NCI-H187 (cell line): ENCODE data around the gene CCDC170.

Experiments used
- DNase-seq, 2 experiments: peaks; one replicate each; lab custom pipeline; 2025; lab: John Stamatoyannopoulos, UW

Gene CCDC170

DNA sequence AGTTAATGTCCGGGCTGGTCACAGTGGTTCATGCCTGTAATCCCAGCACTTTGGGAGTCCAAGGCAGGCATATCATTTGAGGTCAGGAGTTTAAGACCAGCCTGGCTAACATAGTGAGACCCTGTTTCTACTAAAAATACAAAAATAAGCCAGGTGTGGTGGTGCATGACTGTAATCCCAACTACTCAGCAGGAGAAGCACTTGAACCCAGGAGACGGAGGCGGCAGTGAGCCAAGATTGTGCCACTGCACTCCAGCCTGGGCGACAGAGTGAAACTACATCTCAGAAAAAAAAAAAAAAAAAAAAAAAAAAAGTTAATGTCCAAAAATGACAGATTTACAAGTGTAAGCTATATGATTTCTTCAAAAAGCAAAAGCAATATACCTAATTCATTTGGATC is 124.9 kb downstream of the CCDC170 start:
- no peak for DNase-seq

DNA sequence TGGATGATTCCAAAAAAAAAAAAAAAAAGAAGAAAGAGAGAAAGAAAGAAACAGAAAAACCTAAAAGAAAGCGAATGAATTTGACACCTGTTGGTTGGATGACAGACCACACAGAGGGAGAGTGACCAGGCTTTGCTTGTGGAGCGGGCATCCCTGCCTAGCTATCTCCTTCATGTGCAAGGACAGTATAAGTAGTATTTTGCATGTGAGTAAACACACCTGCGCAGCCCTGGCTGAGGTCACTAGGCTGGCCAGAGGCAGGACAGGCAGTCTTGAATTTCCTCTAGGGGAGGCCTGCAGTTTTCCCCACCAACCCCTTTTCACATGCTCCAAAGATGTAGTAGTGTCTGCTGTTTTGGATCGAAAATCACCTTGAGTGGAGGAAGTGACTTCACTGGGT is 126.4 kb downstream of the CCDC170 start:
- no peak for DNase-seq

DNA sequence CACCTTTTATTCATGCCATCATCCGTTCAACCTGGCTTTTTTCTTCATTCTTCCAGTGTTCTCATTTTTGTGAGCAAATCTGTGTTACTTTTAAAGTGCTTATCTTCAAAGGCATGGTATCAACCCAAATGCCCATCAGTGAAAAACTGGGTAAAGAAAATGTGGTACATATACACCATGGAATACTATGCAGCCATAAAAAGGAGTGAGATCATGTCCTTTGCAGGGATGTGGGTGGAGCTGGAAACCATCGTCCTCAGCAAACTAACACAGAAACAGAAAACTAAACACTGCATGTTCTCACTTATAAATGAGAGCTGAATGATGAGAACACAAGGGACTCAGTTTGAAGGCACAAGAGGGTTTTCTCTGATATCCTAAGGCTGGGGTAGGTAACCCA is 130.3 kb downstream of the CCDC170 start:
- no peak for DNase-seq

DNA sequence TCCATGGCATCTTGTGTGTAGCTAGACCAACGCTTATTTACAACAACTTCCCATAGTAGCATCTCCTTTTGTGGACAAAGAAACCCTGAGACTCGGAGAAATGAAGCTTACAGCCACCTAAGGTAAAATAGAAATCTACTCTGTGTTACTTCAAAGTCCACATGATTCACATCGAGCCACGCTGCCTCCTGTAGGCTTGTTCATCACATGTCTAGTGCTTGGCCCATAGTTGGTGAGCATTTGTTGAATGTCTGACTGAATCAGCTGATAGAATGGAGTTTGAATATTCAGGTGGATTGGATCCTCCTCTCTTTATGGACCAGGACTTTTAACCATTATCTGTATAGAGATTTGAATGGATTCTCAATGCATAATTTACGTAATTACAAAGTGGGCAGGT is 130.7 kb downstream of the CCDC170 start:
- DNase-seq = no peak

DNA sequence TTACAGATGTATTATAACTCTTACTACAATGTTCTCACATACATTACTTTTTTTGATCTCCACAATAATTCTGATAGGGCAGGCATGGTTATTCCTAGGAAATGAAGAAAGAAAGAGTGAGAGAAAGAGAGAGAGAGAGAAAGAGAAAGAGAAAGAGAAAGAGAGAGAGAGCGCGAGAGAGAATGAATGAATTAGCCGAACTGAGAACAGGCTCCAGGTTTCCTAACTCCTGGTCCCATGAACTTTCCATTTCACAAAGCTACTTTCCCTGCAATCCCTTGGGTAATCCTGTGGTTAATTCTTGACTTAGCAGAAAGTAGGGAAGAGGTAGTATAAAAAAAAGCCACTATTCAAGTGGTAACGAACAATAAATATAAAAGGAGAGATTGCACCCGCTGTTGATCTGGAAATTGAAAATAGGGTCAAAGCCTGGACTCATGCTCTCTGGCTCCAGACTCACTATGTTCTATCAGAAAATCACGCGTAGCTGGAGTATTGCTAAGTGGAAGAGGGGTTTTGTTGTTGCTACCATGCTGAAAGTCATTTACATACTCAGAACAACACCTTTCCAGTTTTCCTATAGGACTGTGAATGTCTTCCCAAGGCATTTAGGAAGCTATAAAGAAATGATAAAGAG is 131.2 kb downstream of the CCDC170 start:
- DNase-seq = no peak

DNA sequence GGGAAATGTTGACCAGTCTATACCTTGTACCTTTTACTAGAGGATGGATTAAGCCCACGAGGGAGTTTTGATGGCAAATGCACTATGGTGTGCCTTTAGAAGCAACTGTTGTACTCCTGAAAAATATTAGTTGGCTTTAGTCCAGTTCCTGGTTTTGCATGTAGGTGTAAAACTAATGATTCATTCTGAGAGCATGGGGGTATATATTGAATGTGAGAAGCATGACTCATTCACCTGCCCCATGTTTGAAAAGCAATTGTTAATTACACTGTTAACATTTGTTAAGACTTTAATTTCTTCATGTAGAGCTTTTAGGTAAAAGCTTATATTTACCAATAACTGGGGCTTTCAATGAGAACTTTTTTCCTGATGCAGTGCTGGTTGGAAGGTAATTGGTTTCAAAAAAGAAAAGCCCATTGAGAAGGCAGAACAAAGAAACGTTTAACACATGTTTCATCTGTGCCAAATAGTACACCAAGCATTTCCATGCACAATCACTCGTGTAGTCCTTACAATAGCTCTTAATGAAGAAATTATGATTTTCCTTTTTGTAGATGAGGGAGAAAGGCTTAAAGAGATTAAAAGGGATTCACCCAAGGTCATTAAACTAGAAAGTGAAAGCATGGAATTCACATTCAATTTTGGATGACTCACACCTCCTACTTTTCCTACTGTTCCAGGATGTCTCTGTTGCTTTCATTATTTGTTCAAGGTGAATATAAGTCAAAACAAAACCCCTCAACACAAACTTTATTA is 134.1 kb downstream of the CCDC170 start:
- no peak for DNase-seq

DNA sequence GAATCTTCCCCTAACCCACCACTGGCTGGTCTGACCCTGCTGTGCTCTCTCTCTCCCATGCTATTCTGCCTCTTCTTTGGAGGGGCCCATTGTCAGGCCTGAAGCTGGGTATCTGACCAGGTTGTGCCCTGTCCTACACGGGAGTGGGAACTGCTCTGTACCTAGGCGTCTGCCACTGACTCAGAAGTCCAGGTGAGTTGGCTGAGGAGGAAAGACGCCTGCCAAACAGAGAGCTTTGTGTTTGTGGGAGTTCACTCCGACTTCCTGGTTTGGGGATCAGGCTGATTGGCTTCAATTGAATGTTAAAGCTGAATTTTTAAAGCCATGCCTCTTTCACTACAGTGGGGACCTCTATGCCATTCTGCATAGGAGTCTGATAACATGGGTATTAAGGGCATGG is 136.0 kb downstream of the CCDC170 start:
- DNase-seq = no peak

DNA sequence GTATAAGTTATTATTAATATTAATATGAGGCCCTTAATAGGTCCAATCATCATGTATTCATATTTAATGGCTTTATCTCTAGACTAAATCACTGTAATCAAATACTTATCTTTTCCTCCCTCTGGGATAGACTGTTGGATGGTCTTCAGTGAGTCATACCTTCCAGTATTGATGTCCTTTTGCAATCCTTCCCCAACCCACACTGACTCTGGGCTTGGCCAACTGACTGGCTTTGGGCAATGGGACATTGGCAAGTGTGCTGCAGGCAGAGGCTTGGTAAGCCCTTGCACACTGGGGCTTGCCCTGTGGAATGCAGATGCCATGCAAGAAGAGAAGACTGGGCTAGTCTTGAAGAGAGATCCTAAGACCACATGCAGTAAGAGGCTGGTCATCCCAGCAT is 136.6 kb downstream of the CCDC170 start:
- no peak for DNase-seq

DNA sequence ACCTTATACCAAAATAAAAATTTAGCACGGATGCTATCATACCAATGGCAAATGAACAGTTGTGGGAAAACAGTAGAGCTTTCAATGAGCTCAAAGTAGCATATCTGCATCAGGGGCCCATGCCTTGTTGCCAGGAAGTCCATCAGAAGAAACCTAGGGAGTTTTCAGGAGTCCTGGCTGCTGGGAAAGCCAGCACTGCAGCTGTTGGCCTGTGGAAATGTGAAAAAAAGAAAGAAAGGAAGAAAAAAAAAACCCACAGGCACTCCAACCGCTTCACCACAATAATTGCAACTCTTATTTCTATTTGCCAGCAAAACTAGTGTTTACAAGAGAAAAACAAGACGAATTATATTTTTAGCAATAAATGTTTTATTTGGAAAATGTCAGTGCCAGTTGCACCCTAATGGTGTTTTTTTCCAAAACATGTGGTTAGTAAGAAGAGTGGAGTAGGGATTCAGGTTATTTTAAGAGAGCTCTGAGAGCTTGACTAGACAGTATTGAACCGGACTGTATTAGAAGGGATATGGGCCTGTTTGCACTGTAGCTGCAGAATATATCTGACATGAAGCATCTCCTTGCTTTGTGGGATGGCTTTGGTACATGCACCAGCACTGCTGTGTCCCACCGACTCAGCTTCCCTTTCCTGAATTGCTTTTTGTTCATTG is 137.3 kb downstream of the CCDC170 start:
- no peak for DNase-seq

DNA sequence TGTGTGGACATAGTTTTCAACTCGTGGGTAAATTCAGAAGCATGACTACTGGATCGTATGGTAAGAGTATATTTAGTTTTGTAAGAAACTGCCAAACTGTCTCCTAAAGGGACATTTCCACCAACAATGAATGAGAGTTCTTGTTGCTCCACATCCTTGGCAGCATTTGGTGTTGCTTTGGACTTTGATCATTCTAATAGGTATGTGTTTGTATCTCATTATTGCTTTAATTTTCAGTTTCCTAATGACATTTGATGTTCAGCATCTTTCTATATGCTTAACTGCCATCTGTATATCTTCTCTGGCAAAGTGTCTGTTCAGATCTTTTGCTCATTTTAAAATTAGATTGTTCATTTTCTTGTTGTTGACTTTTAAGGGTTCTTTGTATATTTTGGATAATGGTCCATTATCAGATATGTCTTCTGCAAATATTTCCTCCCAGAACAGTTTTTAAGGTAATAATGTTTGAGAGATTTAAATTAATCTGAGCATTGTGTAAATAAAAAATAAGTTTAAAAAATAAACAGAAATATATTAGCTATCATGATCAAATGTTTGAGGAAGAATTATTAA is 138.7 kb downstream of the CCDC170 start:
- no peak for DNase-seq

DNA sequence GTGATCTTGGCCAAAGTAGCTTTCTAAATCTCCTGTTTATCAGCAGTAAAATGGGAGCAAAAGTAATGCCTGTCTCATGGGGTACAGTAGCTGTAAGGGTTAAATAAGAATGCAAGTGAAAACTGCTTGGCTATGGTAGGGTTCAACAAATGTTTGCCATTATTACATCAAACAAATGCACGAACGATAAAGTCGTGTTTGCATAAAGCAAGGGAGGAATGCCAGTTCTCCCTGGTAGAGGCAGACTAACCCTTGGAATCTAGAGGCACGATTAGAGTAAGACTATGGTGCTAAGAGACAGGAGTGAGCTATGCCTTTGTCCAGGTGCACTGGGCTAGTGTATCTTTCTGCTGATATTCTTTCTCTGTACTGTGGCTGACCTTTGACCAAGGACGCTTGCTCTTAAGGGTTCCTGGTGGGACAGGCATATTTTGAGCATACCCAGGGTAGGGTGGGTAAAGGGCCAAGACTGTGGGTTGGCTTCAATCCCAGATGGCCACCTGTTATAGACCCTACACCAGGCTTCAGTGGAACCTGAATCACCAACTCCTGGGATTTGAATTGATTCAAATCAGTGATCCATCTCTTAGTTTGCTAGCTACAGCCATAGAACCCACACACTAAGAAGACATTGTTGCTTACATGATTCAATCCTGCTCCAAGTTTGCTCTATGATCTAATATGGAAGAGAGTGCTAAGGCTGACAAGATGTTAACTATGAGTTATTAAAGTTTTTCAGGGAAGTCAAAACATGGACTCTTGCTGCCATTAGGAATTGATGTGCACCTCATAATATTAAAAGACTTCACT is 139.9 kb downstream of the CCDC170 start:
- DNase-seq = no peak

DNA sequence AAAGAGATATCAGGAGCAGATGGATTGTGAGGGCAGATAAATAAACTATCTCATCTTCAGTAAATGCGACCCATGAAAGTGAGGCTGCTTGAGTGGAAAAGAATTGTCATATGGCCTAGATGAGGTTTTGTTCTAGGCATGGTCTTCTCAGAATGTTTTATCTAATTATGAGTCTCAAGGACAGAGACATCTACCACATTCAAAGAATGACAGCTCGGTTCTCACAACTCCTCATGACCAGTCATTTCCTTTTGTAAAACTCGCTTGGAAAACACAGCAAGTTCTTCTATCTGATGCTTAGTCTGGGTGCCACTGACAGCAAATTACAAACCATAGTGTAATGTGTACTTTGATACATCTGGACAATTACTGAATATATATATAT is 140.5 kb downstream of the CCDC170 start:
- no peak for DNase-seq

DNA sequence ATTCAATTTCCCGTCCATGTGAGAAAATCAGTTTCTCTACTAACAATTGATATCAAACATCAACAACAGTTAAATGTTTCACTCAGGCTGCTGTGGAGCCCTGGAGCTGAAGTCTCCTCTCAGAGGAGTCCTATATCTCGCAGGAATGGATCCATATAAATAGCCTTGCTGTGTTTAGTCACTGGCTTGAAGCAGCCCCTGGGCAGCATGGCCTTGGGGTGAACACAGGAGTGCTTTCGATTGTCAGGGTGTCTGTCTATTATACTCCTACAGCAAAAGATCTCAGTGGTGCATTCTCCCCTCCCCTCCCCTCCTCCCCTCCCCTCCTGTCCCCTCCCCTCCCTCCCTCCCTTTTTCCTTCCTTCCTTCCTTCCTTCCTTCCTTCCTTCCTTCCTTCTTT is 141.9 kb downstream of the CCDC170 start:
- no peak for DNase-seq

DNA sequence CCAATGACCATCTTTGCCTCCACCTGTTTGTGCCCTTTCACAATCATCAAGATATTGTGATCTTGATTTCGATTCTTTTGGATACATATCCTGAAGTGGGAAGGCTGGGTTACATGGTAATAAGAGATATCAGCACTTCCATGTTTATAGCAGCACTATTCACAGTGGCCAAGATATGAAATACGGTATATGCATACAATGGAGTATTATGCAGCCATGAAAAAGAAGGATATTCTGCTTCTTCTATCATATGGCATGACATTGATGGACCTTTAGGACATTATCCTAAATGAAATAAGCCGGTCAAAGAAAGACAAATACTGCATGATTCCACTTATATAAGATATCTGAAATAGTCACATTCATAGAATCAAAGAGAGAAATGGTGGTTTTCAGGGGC is 144.0 kb downstream of the CCDC170 start:
- DNase-seq = no peak

DNA sequence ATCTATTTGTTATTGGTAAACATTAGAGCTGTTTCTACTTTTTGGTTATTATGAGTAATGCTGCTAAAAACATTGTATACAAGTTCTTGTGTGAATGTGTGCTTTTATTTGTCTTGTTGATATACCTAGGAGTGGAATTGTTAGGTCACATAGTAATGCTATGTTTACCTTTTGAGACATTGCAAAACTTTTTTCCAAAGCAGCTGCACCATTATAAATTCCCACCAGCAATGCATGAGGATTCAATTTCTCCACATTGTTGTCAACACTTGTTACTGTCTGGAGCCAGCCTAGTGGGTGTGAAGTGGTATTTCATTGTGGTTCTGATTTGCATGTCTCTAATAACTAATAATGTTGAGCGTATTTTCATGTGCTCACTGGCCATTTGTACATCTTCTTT is 145.9 kb downstream of the CCDC170 start:
- no peak for DNase-seq

DNA sequence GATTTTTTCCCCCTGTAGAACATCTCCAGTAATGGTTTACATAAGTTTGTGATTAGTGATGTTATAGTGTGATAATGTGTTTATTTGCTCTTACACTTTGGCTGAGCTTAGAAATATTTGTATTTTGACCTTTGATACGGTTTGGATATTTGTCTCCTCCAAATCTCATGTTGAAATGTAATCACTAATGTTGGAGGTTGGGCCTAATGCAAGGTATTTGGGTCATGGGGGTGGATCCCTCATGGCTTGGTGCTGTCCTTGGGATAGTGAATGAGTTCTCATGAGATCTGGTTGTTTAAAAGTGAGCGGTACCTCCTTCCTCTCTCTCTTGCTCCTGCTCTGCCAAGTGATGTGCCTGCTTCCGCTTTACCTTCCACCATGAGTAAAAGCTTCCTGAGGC is 147.2 kb downstream of the CCDC170 start:
- no peak for DNase-seq

DNA sequence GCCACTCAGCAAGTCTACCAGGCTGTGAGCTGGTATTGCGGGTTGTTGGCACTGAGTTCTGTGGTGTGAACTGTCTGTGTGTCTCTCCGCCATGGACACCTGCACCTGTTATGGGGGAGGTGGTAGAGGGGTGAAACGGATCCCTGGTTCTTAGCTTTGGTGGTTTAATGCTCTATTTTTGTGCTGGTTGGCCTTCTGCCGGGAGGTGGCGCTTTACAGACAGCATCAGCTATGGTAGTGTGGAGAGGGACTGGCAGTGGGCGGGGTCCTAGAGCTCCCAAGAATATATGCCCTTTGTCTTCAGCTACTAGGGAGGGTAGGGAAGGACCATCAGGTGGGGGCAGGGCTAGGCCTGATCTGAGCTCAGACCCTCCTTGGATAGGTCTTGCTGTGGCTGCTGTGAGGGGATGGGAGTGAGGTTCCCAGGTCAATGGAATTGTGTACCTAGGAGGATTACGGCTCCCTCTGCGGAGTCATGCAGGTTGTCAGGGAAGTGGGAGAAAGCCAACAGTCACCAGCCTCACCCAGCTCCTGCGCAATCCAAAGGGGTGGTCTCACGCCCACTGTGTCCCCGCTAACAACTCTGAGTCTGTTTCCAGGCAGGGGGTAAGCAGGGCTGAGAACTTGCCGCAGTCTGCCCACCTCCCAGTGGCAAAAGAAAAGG is 154.3 kb downstream of the CCDC170 start:
- DNase-seq = no peak

DNA sequence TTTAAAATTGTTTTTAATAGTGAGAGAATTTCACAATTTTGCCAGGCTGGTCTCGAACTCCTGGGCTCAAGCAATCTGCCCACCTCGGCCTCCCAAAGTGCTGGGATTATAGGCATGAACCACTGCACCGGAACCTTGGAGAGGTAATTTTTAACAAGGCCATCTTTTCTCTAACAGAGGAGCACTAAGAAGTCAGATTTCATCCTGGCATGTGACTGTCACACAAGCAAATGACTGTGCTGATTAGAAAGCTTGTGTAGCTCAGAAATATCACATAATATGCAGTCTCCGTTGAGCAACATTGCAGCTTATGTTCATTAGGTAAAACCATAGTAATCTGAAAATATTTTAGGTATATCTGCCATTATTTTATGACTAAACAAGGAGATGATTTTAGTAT is 156.0 kb downstream of the CCDC170 start:
- DNase-seq = no peak

DNA sequence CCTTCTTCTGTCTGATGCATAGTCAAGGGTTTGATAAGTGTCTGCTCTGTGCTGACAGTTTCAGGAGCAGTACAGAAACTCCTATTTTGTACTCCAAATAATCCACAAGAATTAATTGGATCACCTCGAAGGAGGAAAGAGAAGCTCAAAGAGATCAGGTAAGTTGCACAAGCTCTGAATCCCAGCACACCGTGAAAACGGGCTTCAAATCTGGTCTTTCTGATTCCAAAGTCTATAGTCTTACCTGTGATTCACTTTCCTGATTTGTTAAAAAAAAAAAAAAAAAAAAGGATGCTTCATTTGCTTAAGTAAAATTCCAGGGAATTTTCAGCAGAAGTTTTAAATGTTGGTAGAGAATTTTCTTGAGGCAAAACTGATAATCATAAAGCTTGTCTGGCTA is 157.8 kb downstream of the CCDC170 start:
- DNase-seq = no peak

DNA sequence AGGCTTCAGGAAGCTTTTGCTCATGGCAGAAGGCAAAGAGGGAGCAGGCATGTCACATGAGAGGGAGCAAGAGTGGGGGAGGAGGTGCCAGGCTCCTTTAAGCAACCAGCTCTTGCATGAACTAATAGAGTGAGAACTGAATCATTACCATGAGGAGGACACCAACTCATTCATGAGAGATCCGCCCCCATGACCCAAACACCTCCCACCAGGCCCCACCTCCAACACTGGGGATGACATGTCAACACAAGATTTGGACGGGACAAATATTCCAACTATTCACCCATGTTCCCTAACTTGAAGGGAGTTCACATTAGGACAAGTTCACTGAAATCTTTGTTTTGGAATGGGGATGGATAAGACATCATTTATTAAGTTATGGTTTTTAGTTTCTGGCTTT is 158.5 kb downstream of the CCDC170 start:
- no peak for DNase-seq

DNA sequence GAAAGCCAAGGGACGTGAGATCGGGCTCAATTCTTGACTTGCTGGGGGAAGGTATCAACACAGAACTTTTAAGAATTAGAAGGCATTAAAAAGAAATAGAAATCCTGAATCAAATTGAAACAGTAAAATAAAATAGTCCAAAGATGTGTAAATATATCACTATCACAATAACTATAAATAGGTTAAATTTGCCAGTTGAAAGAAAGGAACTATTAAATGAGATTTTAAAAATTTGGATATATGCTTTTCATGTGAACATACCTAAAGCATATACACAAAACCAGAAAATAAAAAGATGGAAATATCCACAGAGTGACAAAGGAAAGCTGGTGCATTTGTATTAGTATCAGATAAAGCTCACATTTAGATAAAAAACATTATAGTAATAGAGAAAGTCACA is 161.3 kb downstream of the CCDC170 start:
- DNase-seq = no peak

DNA sequence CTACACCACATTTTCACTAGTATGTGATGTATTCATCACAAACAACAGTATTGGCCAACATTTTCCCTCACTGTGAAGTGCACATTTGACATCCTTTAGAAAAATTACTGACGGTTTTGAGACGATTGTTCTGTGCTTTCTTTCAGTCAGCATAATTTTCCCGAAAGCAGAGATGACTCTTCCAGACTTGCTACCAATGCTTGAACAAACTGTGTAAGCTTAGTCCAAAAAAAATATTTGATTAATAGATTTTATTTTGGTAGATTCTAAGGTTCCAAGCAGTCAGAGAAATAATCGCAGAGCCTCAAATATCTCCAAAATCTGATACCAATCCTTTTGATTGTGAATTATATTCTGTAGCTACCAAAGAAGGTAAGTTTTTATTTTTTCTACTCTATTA is 162.6 kb downstream of the CCDC170 start:
- DNase-seq = no peak
